H9 (cell line): Measurements from ENCODE around the gene PTPRN2. TPM values are rescaled to one million over a fixed set of nuclear protein-coding genes. Genes with fewer than 3 reads are reported as not detected.
A peak's percentile ranks its signal among the peaks of the same experiment; 100 is the strongest.

ENCODE experiments used
- DNase-seq: peaks from one replicate; pipeline ENCODE4 v3.0.0-alpha.2; 2017
- H2AFZ ChIP-seq: one replicate; pipeline ENCODE4 v1.6.1; 2013; ENCODE audit warnings: mild to moderate bottlenecking, low read length, control low read depth, moderate library complexity
- H2AK5ac ChIP-seq: 2 replicates; pipeline ENCODE4 v1.6.1; 2013; ENCODE audit warnings: low read length, control low read depth, mixed read lengths; ENCODE audit not compliant: insufficient read length
- H2BK120ac ChIP-seq: one replicate; pipeline ENCODE4 v1.6.1; 2013; ENCODE audit warnings: low read depth, mild to moderate bottlenecking, low read length, control low read depth, inconsistent platforms; ENCODE audit not compliant: poor library complexity, severe bottlenecking
- H2BK12ac ChIP-seq: 2 replicates; pipeline ENCODE4 v1.6.1; 2013; ENCODE audit warnings: low read length, control low read depth, mixed read lengths, low read depth; ENCODE audit not compliant: insufficient read length
- H2BK15ac ChIP-seq: 2 replicates; pipeline ENCODE4 v1.6.1; 2013; ENCODE audit warnings: low read depth, low read length, control low read depth
- H2BK20ac ChIP-seq: one replicate; pipeline ENCODE4 v1.6.1; 2013; ENCODE audit warnings: low read depth, mild to moderate bottlenecking, low read length, control low read depth, inconsistent platforms; ENCODE audit not compliant: poor library complexity, severe bottlenecking
- H2BK5ac ChIP-seq: 2 replicates; pipeline ENCODE4 v1.6.1; 2013; ENCODE audit warnings: low read length, control low read depth, mixed read lengths; ENCODE audit not compliant: insufficient read length
- H3K14ac ChIP-seq: 2 replicates; pipeline ENCODE4 v1.6.1; 2013; ENCODE audit warnings: low read length, control low read depth; ENCODE audit not compliant: insufficient read depth
- H3K18ac ChIP-seq: 2 replicates; pipeline ENCODE4 v1.6.1; 2013; ENCODE audit warnings: low read depth, mild to moderate bottlenecking, mixed read lengths, low read length, control low read depth; ENCODE audit not compliant: insufficient read length
- H3K23ac ChIP-seq: 2 replicates; pipeline ENCODE4 v1.6.1; 2013; ENCODE audit warnings: low read length, control low read depth, mixed read lengths, low read depth; ENCODE audit not compliant: insufficient read length
- H3K23me2 ChIP-seq: 2 replicates; pipeline ENCODE4 v1.6.1; 2013; ENCODE audit warnings: low read depth, mild to moderate bottlenecking, mixed read lengths, low read length, control low read depth; ENCODE audit not compliant: insufficient read length, poor library complexity, severe bottlenecking
- H3K27ac ChIP-seq: 2 replicates; pipeline ENCODE4 v1.5.1; 2013; ENCODE audit warnings: low read length, control low read depth, mixed read lengths, low read depth; ENCODE audit not compliant: insufficient read length
- H3K27me3 ChIP-seq: 2 replicates; pipeline ENCODE4 v1.6.1; 2013; ENCODE audit warnings: low read length, control low read depth, inconsistent platforms; ENCODE audit not compliant: insufficient read depth
- H3K4ac ChIP-seq: 2 replicates; pipeline ENCODE4 v1.6.1; 2013; ENCODE audit warnings: low read depth, mild to moderate bottlenecking, control low read depth, inconsistent platforms, low read length, moderate library complexity
- H3K4me1 ChIP-seq: 2 replicates; pipeline ENCODE4 v1.6.1; 2013; ENCODE audit warnings: low read length, control low read depth, inconsistent platforms; ENCODE audit not compliant: insufficient read depth
- H3K4me2 ChIP-seq: 2 replicates; pipeline ENCODE4 v1.6.1; 2013; ENCODE audit warnings: low read length, control low read depth, mixed read lengths; ENCODE audit not compliant: insufficient read length, insufficient read depth
- H3K56ac ChIP-seq: 2 replicates; pipeline ENCODE4 v1.6.1; 2013; ENCODE audit warnings: low read depth, mild to moderate bottlenecking, mixed read lengths, low read length, control low read depth; ENCODE audit not compliant: insufficient read length
- H3K79me1 ChIP-seq: 2 replicates; pipeline ENCODE4 v1.6.1; 2013; ENCODE audit warnings: low read depth, mild to moderate bottlenecking, moderate library complexity, low read length, control low read depth, inconsistent platforms; ENCODE audit not compliant: insufficient read depth, poor library complexity, severe bottlenecking
- H3K79me2 ChIP-seq: 2 replicates; pipeline ENCODE4 v1.6.1; 2013; ENCODE audit warnings: low read length, control low read depth, inconsistent platforms; ENCODE audit not compliant: insufficient read depth
- H3K9ac ChIP-seq: 2 replicates; pipeline ENCODE4 v1.6.1; 2013; ENCODE audit warnings: low read length, control low read depth, mixed read lengths; ENCODE audit not compliant: insufficient read length; ENCODE audit errors: extremely low read depth
- H3K9me3 ChIP-seq: one replicate; pipeline ENCODE4 v1.6.1; 2013; ENCODE audit warnings: low read depth, low read length, inconsistent platforms; ENCODE audit not compliant: control insufficient read depth
- H3T11ph ChIP-seq: one replicate; pipeline ENCODE4 v1.6.1; 2013; ENCODE audit warnings: mild to moderate bottlenecking, low read length, control low read depth, inconsistent platforms
- H4K20me1 ChIP-seq: one replicate; pipeline ENCODE4 v1.6.1; 2013; ENCODE audit not compliant: control insufficient read depth, insufficient read length, insufficient read depth
- H4K5ac ChIP-seq: 2 replicates; pipeline ENCODE4 v1.6.1; 2013; ENCODE audit warnings: low read depth, mild to moderate bottlenecking, mixed read lengths, low read length, control low read depth; ENCODE audit not compliant: insufficient read length
- H4K8ac ChIP-seq: replicated peaks from 2 replicates; pipeline ENCODE4 v1.6.1; 2013; ENCODE audit warnings: low read length, control low read depth, mixed read lengths, low read depth; ENCODE audit not compliant: insufficient read length
- H4K91ac ChIP-seq: 2 replicates; pipeline ENCODE4 v1.6.1; 2013; ENCODE audit warnings: low read depth, mild to moderate bottlenecking, moderate library complexity, mixed read lengths, low read length, control low read depth; ENCODE audit not compliant: insufficient read length
- H3K27ac Mint-ChIP-seq, 3 experiments: 2 replicates in 2 of 3; 3 replicates in 1 of 3; pipeline ENCODE4 v1.8.0; 2020 to 2021; ENCODE audit warnings: mixed read lengths in 3 of 3, mild to moderate bottlenecking in 1 of 3, moderate library complexity in 1 of 3
- H3K27me3 Mint-ChIP-seq: 2 replicates; pipeline ENCODE4 v1.8.0; 2021; ENCODE audit warnings: low read depth, mild to moderate bottlenecking, moderate library complexity, mixed read lengths
- H3K36me3 Mint-ChIP-seq, 3 experiments: 2 replicates in 2 of 3; 3 replicates in 1 of 3; pipeline ENCODE4 v1.8.0; 2020 to 2021; ENCODE audit warnings: low read depth in 3 of 3, mixed read lengths in 3 of 3; ENCODE audit not compliant: insufficient read depth in 1 of 3
- H3K4me1 Mint-ChIP-seq, 2 experiments: 2 replicates each; pipeline ENCODE4 v1.8.0; 2020; ENCODE audit warnings: mixed read lengths in 2 of 2
- H3K4me3 Mint-ChIP-seq, 2 experiments: 2 replicates in 1 of 2; 3 replicates in 1 of 2; pipeline ENCODE4 v1.8.0; 2020 to 2021; ENCODE audit warnings: mild to moderate bottlenecking in 2 of 2, mixed read lengths in 2 of 2, moderate library complexity in 1 of 2
- H3K9me3 Mint-ChIP-seq, 2 experiments: 2 replicates in 1 of 2; 3 replicates in 1 of 2; pipeline ENCODE4 v1.8.0; 2020; ENCODE audit warnings: mild to moderate bottlenecking in 2 of 2, mixed read lengths in 2 of 2, moderate library complexity in 1 of 2
- WGBS: extraction: QIAGEN DNeasy Blood & Tissue Kit; methylation state at CpG from one replicate; pipeline ENCODE4 v1.1.7; 2013; ENCODE audit warnings: missing lambda C conversion rate, low lambda C conversion rate, mixed read lengths; ENCODE audit not compliant: insufficient read length; ENCODE audit errors: extremely low coverage; 5-methylcytosine and 5-hydroxymethylcytosine counted together
- total RNA-seq: library from RNA; stranded (reverse); gene quantifications from 2 replicates; pipeline ENCODE4 v1.2.1, GENCODE V29; 2021
- TF ChIP-seq, protein P1 (sequence below): fragments of 200-600 bp; sonication (generic); conservative IDR thresholded peaks from 3 replicates; pipeline ENCODE4 v1.8.0; 2021; ENCODE audit warnings: antibody characterized with exemption, mild to moderate bottlenecking

Gene PTPRN2
- total RNA-seq, 1 experiment from 2014 or later, result 5.2 TPM

DNA sequence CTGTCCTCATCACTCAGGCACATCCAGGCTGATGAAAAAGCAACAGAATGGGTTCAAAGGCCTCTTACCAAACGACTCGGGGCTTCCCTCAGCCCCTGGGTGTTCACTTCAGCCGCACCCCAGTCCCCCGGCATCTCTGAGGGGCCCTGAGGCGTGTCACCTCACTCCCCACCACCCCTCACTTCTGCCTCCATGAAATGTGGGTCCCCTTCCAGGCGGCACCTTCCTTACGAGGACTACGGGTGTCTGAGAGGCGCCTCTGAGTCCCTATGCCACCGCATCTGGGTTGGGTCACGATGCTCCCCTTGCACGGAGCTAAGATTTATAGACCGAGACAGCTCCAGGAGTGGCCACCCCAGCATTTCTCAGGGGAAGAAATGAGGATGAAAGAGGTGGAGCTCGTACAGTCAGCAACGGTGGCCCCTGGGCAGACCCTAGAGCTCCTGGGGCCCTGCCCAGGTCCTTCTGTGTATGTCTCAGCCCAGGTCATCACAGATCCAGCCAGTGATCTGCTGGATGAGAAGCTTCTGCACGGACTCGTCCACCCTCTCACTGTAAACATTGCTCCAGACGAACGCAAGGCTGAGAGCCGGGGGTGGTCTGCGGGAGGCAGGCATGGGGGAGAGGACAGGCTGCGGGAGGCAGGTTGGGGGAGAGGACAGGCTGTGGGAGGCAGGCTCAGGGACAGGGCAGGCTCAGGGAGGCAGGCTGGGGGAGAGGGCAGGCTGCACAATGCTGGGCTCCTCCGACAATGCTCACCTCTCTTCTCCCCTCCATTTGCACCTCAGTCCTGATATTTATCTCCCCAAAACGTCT is 842.6 kb downstream of the PTPRN2 start:
- no peaks in the 10 kb centered on the region for H3K23me2 ChIP-seq
- H3K56ac ChIP-seq, result no peak overlapping the region
- H3K9me3 ChIP-seq, result no peaks in the 10 kb centered on the region
- H4K91ac ChIP-seq, result no peak overlapping the region
- no peak overlapping the region for H2BK20ac ChIP-seq
- H3K4ac ChIP-seq, result no peak overlapping the region
- H3T11ph ChIP-seq, result no peak overlapping the region
- no peak overlapping the region for H3K9ac ChIP-seq
- H3K23ac ChIP-seq, result no peak overlapping the region
- no peak overlapping the region for H4K5ac ChIP-seq
- no peak for DNase-seq
- H2BK15ac ChIP-seq, result no peak overlapping the region
- Mint-ChIP-seq H3K4me3 (no peak overlapping the region), H3K9me3 (no peaks in the 10 kb centered on the region), H3K36me3 (no peaks in the 10 kb centered on the region), H3K27me3 (peaks cover 19% of the 10 kb centered on the region), H3K27ac (no peak overlapping the region), H3K4me1 (no peaks in the 10 kb centered on the region)
- no peaks in the 10 kb centered on the region for H3K79me2 ChIP-seq
- no peaks in the 10 kb centered on the region for H4K20me1 ChIP-seq
- H2AK5ac ChIP-seq, result no peak overlapping the region
- WGBS, result no CpG with 5 or more reads among the region's 24 CpGs
- no peak overlapping the region for H2BK120ac ChIP-seq
- peak overlapping the region; percentile 8; the same call in 1 of the 2 replicates for H3K14ac ChIP-seq
- H3K4me2 ChIP-seq, result no peak overlapping the region
- H4K8ac ChIP-seq, result no peak overlapping the region
- H2BK12ac ChIP-seq, result no peak overlapping the region
- H3K27ac ChIP-seq, result no peak overlapping the region
- H2AFZ ChIP-seq, result no peak overlapping the region
- H3K27me3 ChIP-seq, result no peaks in the 10 kb centered on the region
- no peaks in the 10 kb centered on the region for H3K79me1 ChIP-seq
- no peak overlapping the region for H2BK5ac ChIP-seq
- TF ChIP-seq, protein P1, sequence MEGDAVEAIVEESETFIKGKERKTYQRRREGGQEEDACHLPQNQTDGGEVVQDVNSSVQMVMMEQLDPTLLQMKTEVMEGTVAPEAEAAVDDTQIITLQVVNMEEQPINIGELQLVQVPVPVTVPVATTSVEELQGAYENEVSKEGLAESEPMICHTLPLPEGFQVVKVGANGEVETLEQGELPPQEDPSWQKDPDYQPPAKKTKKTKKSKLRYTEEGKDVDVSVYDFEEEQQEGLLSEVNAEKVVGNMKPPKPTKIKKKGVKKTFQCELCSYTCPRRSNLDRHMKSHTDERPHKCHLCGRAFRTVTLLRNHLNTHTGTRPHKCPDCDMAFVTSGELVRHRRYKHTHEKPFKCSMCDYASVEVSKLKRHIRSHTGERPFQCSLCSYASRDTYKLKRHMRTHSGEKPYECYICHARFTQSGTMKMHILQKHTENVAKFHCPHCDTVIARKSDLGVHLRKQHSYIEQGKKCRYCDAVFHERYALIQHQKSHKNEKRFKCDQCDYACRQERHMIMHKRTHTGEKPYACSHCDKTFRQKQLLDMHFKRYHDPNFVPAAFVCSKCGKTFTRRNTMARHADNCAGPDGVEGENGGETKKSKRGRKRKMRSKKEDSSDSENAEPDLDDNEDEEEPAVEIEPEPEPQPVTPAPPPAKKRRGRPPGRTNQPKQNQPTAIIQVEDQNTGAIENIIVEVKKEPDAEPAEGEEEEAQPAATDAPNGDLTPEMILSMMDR, result no peak
- H3K4me1 ChIP-seq, result no peaks in the 10 kb centered on the region
- no peak overlapping the region for H3K18ac ChIP-seq
